Measurements from ENCODE around the gene TTC3. TPM values are rescaled to one million over a fixed set of nuclear protein-coding genes. Genes with fewer than 3 reads are reported as not detected.

The TTC3 gene
- total RNA-seq, 2 donors from 2014 or later = 184 to 273 TPM

DNA sequence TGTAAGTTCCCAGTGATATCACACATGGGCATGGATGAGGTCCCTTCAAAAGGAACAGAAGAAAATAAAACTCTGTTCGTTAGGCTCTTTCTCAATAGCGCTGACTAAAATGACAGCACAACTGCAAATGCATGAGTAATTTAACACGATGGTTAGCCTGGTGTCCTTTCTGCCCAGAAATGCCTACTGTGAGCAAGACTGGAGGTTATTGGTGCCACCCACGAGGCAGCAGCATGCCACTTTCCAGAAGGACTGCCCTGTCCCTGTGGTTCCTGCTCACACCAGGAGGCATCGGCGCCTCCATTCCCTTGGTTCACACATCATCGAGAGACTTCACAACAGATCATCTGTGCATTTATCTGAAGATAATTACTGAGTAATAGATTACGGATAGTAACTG lies 167.9 kb downstream of the TTC3 start:
- Histone ChIP-seq H3K9ac (ENCODE audit: extremely low read depth, low read length, poor library complexity, severe bottlenecking) (no peak overlapping the region), H3K27me3 (ENCODE audit: control insufficient read depth, insufficient read depth, low read length, poor library complexity, severe bottlenecking) (no peaks in the 10 kb centered on the region), H3K4me3 (ENCODE audit: low read length) (no peak overlapping the region), H3K9me3 (ENCODE audit: control insufficient read depth, low read length) (no peaks in the 10 kb centered on the region), H3K36me3 (ENCODE audit: control insufficient read depth, insufficient read depth, low read length) (peaks cover 34% of the 10 kb centered on the region), H3K4me1 (ENCODE audit: control insufficient read depth, insufficient read depth, low read length) (peaks cover 3% of the 10 kb centered on the region), H3K27ac (ENCODE audit: low read depth, low read length) (no peak overlapping the region)
- Mint-ChIP-seq H3K36me3 (ENCODE audit: low read depth) (peaks cover 30% of the 10 kb centered on the region), H3K9me3 (no peaks in the 10 kb centered on the region), H3K4me3 (no peak overlapping the region), H3K27me3 (ENCODE audit: insufficient read depth) (no peaks in the 10 kb centered on the region), H3K27ac (no peak overlapping the region), H3K4me1 (peaks cover 25% of the 10 kb centered on the region)
- TF ChIP-seq, protein P1, sequence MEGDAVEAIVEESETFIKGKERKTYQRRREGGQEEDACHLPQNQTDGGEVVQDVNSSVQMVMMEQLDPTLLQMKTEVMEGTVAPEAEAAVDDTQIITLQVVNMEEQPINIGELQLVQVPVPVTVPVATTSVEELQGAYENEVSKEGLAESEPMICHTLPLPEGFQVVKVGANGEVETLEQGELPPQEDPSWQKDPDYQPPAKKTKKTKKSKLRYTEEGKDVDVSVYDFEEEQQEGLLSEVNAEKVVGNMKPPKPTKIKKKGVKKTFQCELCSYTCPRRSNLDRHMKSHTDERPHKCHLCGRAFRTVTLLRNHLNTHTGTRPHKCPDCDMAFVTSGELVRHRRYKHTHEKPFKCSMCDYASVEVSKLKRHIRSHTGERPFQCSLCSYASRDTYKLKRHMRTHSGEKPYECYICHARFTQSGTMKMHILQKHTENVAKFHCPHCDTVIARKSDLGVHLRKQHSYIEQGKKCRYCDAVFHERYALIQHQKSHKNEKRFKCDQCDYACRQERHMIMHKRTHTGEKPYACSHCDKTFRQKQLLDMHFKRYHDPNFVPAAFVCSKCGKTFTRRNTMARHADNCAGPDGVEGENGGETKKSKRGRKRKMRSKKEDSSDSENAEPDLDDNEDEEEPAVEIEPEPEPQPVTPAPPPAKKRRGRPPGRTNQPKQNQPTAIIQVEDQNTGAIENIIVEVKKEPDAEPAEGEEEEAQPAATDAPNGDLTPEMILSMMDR (conservative IDR thresholded peaks at IDR 0.05) = no peak
- WGBS, 2 experiments (ENCODE audit: insufficient coverage in 1 of 2, insufficient read length in 1 of 2) = 87 to 90% methylated on average over 5 to 8 of the region's 8 CpGs
- peak; percentile 57 for DNase-seq

DNA sequence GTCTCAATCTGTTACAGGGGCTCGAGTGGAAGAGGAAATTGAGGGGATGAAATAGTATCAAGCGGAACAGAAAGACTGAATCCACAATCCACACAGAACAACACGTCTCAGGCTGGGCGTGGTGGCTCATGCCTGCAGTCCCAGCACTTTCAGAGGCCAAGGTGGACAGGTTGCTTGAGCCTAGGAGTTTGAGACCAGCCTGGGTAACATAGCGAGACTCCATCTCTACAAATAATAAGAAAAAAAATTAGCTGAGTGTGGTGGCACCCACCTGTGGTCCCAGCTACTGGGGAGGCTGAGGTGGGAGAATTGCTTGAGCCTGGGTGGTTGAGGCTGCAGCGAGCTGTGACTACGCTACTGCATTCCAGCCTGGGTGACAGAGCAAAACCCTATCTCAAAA lies 168.4 kb downstream of the TTC3 start:
- WGBS, 2 experiments (ENCODE audit: insufficient coverage in 1 of 2, insufficient read length in 1 of 2) = 82 to 100% methylated on average over 2 to 6 of the region's 7 CpGs
- Histone ChIP-seq H3K9ac (ENCODE audit: extremely low read depth, low read length, poor library complexity, severe bottlenecking) (no peak overlapping the region), H3K27me3 (ENCODE audit: control insufficient read depth, insufficient read depth, low read length, poor library complexity, severe bottlenecking) (no peaks in the 10 kb centered on the region), H3K27ac (ENCODE audit: low read depth, low read length) (no peak overlapping the region), H3K9me3 (ENCODE audit: control insufficient read depth, low read length) (no peaks in the 10 kb centered on the region), H3K4me1 (ENCODE audit: control insufficient read depth, insufficient read depth, low read length) (peaks cover 3% of the 10 kb centered on the region), H3K4me3 (ENCODE audit: low read length) (no peak overlapping the region), H3K36me3 (ENCODE audit: control insufficient read depth, insufficient read depth, low read length) (peaks cover 33% of the 10 kb centered on the region)
- peaks cover 25% of the 10 kb centered on the region for H3K4me1 Mint-ChIP-seq
- H3K27me3 Mint-ChIP-seq (ENCODE audit: insufficient read depth) = no peaks in the 10 kb centered on the region
- TF ChIP-seq, protein P1 (conservative IDR thresholded peaks at IDR 0.05) = no peak
- no peaks in the 10 kb centered on the region for H3K9me3 Mint-ChIP-seq
- DNase-seq = no peak
- no peak overlapping the region for H3K4me3 Mint-ChIP-seq
- no peak overlapping the region for H3K27ac Mint-ChIP-seq
- peaks cover 28% of the 10 kb centered on the region for H3K36me3 Mint-ChIP-seq (ENCODE audit: low read depth)

DNA sequence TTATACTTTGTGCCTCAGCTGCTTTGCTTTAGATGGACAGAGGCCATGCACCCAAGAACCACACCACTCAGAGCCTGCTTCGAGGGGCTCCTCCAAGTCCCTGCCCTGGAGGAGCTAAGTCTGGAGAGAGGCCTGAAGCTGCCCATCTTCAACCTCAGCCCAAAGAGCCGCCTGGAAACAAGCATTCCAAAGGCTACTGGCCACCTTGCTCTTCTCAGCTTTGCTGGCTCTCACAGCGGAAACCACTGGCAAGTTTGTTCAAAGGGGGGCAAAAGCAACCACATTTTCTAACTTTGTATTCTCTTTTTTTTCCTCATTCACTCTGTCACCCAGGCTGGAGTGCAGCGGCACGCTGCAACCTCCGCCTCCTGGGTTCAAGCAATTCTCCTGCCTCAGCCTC lies 170.9 kb downstream of the TTC3 start:
- no peaks in the 10 kb centered on the region for H3K9me3 Mint-ChIP-seq
- no peak overlapping the region for H3K27ac Mint-ChIP-seq
- H3K4me3 Mint-ChIP-seq = no peak overlapping the region
- no peak overlapping the region for H3K9ac ChIP-seq (ENCODE audit: extremely low read depth, low read length, poor library complexity, severe bottlenecking)
- no peak overlapping the region for H3K4me3 ChIP-seq (ENCODE audit: low read length)
- H3K4me1 ChIP-seq (ENCODE audit: control insufficient read depth, insufficient read depth, low read length) = peaks cover 3% of the 10 kb centered on the region
- H3K36me3 ChIP-seq (ENCODE audit: control insufficient read depth, insufficient read depth, low read length) = peaks cover 11% of the 10 kb centered on the region
- 96% methylated on average over 6 of the region's 6 CpGs for WGBS, 2 experiments (ENCODE audit: insufficient coverage in 1 of 2, insufficient read length in 1 of 2)
- peaks cover 26% of the 10 kb centered on the region for H3K4me1 Mint-ChIP-seq
- H3K27me3 ChIP-seq (ENCODE audit: control insufficient read depth, insufficient read depth, low read length, poor library complexity, severe bottlenecking) = no peaks in the 10 kb centered on the region
- H3K27me3 Mint-ChIP-seq (ENCODE audit: insufficient read depth) = no peaks in the 10 kb centered on the region
- TF ChIP-seq, protein P1 (conservative IDR thresholded peaks at IDR 0.05) = no peak
- no peaks in the 10 kb centered on the region for H3K9me3 ChIP-seq (ENCODE audit: control insufficient read depth, low read length)
- no peak overlapping the region for H3K27ac ChIP-seq (ENCODE audit: low read depth, low read length)
- no peak for DNase-seq
- H3K36me3 Mint-ChIP-seq (ENCODE audit: low read depth) = peaks cover 23% of the 10 kb centered on the region
